Liver (tissue), 9 donors: Measurements from ENCODE around the gene PFDN4. TPM values are rescaled to one million over a fixed set of nuclear protein-coding genes. Genes with fewer than 3 reads are reported as not detected.

ENCODE experiments used
- DNase-seq: peaks from one replicate; pipeline ENCODE4 v3.0.0-alpha.2; 2017; ENCODE audit warnings: low spot score
- H3K27ac ChIP-seq, 2 donors: one replicate each; pipeline ENCODE4 v1.7.0; 2013; ENCODE audit warnings: inconsistent platforms in 2 of 2, low read length in 2 of 2, control low read depth in 1 of 2, low read depth in 1 of 2, mild to moderate bottlenecking in 1 of 2
- H3K27me3 ChIP-seq, 4 donors: one replicate each; pipeline versions ENCODE4 v1.6.1 to v1.7.0; 2013; ENCODE audit warnings: low read length in 3 of 4, inconsistent platforms in 1 of 4, mild to moderate bottlenecking in 1 of 4, moderate library complexity in 1 of 4; ENCODE audit not compliant: control insufficient read depth in 4 of 4, insufficient read depth in 4 of 4
- H3K36me3 ChIP-seq, 4 donors: one replicate each; pipeline versions ENCODE4 v1.6.1 to v1.7.0; 2013; ENCODE audit warnings: low read length in 3 of 4, mild to moderate bottlenecking in 3 of 4, low read depth in 1 of 4, moderate library complexity in 1 of 4; ENCODE audit not compliant: control insufficient read depth in 4 of 4, insufficient read depth in 3 of 4
- H3K4me1 ChIP-seq, 4 donors: one replicate each; pipeline versions ENCODE4 v1.6.1 to v1.7.0; 2013; ENCODE audit warnings: low read length in 3 of 4, mild to moderate bottlenecking in 3 of 4, moderate library complexity in 1 of 4; ENCODE audit not compliant: control insufficient read depth in 4 of 4, insufficient read depth in 4 of 4
- H3K4me3 ChIP-seq, 3 donors: one replicate each; pipeline versions ENCODE4 v1.6.1 to v1.7.0; 2013; ENCODE audit warnings: low read length in 3 of 3, control low read depth in 1 of 3, low read depth in 1 of 3, mild to moderate bottlenecking in 1 of 3
- H3K9ac ChIP-seq, 2 donors: one replicate each; pipeline ENCODE4 v1.7.0; 2013; ENCODE audit warnings: low read length in 2 of 2, mild to moderate bottlenecking in 2 of 2, moderate library complexity in 2 of 2, control low read depth in 1 of 2, low read depth in 1 of 2
- H3K9me3 ChIP-seq, 4 donors: one replicate each; pipeline versions ENCODE4 v1.6.1 to v1.7.0; 2013; ENCODE audit warnings: low read length in 3 of 4; ENCODE audit not compliant: control insufficient read depth in 4 of 4
- FOXA1 ChIP-seq: IDR thresholded peaks from 2 replicates; pipeline ENCODE4 v1.6.1; 2016; ENCODE audit warnings: antibody characterized with exemption
- REST ChIP-seq: IDR thresholded peaks from 2 replicates; pipeline ENCODE4 v1.6.1; 2016; ENCODE audit warnings: antibody characterized with exemption, mild to moderate bottlenecking
- ZBTB33 ChIP-seq: IDR thresholded peaks from 2 replicates; pipeline ENCODE4 v1.6.1; 2016; ENCODE audit warnings: antibody characterized with exemption
- WGBS: extraction: QIAGEN DNeasy Blood & Tissue Kit; methylation state at CpG from one replicate; pipeline ENCODE4 v1.1.7; 2013; 5-methylcytosine and 5-hydroxymethylcytosine counted together
- polyA plus RNA-seq, 2 donors: library from polyadenylated mRNA; stranded (reverse) in 1 of 2; unstranded in 1 of 2; fragments of 200-250 nt in 1 of 2; fragments of >200 nt in 1 of 2; fragmentation: Nextera tagmentation in 1 of 2; extraction: Ambion mirVana in 1 of 2; gene quantifications; one replicate each; pipeline versions ENCODE4 v1.2.1 to v1.2.3, GENCODE V29; 2013 to 2015
- total RNA-seq, 2 donors: library from RNA; depleted of rRNA; stranded (reverse); fragments of >200 nt; gene quantifications; one replicate each; pipeline ENCODE4 v1.2.3, GENCODE V29; 2014
- TF ChIP-seq, protein P1 (sequence below): fragments of 150-350 bp; IDR thresholded peaks from 2 replicates; pipeline ENCODE4 v1.5.1; 2017; ENCODE audit warnings: improper control_type of control experiment, low read depth, low read length; ENCODE audit not compliant: missing input control
- donor health status: healthy.
- donor health status: healthy.
- donor health status: healthy.
- donor health status: healthy.
- donor health status: healthy.

The PFDN4 gene
- total and polyA plus RNA-seq, 4 donors: 12.9 to 17.3 (median 13.5) TPM

- H3K9me3 ChIP-seq: no peaks in the 10 kb centered on the region
- no peak for DNase-seq
- H3K9ac ChIP-seq: no peak overlapping the region
- no peak overlapping the region for H3K27ac ChIP-seq
- no peaks in the 10 kb centered on the region for H3K36me3 ChIP-seq
- no peak overlapping the region for H3K4me3 ChIP-seq
- H3K27me3 ChIP-seq: peaks cover 0 to 10% (median 4%) of the 10 kb centered on the region in 4 donors
- WGBS: 94% methylated on average over 7 of the region's 7 CpGs
- H3K4me1 ChIP-seq: no peaks in the 10 kb centered on the region
- TF ChIP-seq, protein P1, sequence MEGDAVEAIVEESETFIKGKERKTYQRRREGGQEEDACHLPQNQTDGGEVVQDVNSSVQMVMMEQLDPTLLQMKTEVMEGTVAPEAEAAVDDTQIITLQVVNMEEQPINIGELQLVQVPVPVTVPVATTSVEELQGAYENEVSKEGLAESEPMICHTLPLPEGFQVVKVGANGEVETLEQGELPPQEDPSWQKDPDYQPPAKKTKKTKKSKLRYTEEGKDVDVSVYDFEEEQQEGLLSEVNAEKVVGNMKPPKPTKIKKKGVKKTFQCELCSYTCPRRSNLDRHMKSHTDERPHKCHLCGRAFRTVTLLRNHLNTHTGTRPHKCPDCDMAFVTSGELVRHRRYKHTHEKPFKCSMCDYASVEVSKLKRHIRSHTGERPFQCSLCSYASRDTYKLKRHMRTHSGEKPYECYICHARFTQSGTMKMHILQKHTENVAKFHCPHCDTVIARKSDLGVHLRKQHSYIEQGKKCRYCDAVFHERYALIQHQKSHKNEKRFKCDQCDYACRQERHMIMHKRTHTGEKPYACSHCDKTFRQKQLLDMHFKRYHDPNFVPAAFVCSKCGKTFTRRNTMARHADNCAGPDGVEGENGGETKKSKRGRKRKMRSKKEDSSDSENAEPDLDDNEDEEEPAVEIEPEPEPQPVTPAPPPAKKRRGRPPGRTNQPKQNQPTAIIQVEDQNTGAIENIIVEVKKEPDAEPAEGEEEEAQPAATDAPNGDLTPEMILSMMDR: no peak
- no peak for TF ChIP-seq REST
These were observed 40.8 kb upstream of the PFDN4 start for GRCh38 chr20:54166987-54167662.

DNA sequence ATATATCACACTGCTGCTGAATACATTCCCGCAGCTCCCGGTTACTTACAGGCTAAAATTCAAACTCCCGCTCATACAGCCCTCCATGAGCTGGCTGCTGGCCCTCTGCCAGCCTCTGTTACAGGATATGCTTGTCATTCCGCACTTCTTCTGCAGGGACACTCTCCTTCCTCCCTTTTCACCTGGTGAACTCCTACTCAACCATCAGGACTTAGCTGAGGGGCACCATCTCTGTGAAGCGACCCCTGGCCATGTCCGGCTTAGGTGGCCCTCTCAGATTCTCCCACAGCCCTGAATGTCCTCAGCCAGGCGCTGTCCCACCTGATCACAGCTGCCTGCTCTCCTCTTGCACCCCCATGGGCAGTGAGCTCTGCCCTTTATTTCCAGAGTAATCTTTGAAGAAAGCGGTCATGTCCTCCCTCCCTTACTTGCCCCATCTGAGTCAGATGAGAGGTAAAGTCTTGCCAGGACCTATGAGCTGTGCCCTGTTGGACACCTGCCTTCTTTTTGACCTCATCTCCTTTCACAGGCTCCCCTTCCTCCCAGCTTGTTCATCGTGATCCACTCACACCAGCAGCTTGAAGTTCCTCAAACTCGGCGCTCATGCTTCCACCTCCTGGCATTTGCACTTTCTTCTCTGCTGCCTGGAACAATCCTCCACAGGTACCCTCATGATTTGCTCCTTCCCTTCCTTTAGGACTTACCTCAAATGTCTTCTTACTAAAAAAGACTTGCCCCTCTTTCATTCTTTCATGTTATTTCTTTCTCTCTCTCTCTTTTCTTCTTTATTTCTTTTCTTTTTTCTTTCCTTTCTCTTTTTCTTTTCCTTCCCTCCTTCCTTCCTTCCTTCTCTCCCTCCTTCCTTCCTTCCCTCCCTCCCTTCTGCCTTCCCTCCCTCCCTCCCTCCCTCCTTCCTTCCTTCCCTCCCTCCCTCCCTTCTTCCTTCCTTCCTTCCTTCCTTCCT is 39.7 kb upstream of the PFDN4 start:
- Histone ChIP-seq H3K27ac (no peak overlapping the region), H3K4me3 (no peak overlapping the region), H3K4me1 (peaks cover 2 to 8% (median 6%) of the 10 kb centered on the region in 4 donors), H3K36me3 (no peaks in the 10 kb centered on the region), H3K27me3 (peaks cover 2 to 10% (median 4%) of the 10 kb centered on the region in 4 donors), H3K9ac (no peak overlapping the region), H3K9me3 (no peaks in the 10 kb centered on the region)
- WGBS: 75% methylated on average over 11 of the region's 11 CpGs
- no peak for TF ChIP-seq FOXA1
- no peak for DNase-seq

- TF ChIP-seq ZBTB33: no peak
- DNase-seq: no peak
- H3K27ac ChIP-seq: no peak overlapping the region
- H3K4me3 ChIP-seq: no peak overlapping the region
- H3K36me3 ChIP-seq: no peaks in the 10 kb centered on the region
- H3K27me3 ChIP-seq: peaks cover 3 to 15% (median 6%) of the 10 kb centered on the region in 4 donors
- peaks cover 5 to 16% (median 10%) of the 10 kb centered on the region in 4 donors for H3K4me1 ChIP-seq
- no peaks in the 10 kb centered on the region for H3K9me3 ChIP-seq
- WGBS: 79% methylated on average over 14 of the region's 14 CpGs
- no peak overlapping the region for H3K9ac ChIP-seq
These were observed 38.7 kb upstream of the PFDN4 start for GRCh38 chr20:54168961-54169862.
